ENCODE measurements around the gene KANK3.
"Not testable (repeated sequence)": the region's sequence is repeated elsewhere in the genome, so short reads cannot be mapped to it uniquely, and the experiment has no call there.

Gene KANK3

GRCh38 chr19:8370176-8371010 is 27.3 kb upstream of the KANK3 start:
- DNase-seq = no peak

- peak; percentile 92 for DNase-seq
These were observed 24.4 kb upstream of the KANK3 start for GRCh38 chr19:8367327-8368001.

GRCh38 chr19:8366961-8367326 is 23.9 kb upstream of the KANK3 start:
- no peak for DNase-seq

- no peak for DNase-seq
These were observed 23.1 kb upstream of the KANK3 start for GRCh38 chr19:8366121-8366581.

GRCh38 chr19:8363803-8364771 is 21.0 kb upstream of the KANK3 start, which contains the start of gene ANGPTL4:
TSS of gene ANGPTL4 (plus strand) at chr19:8364155. CDS start at chr19:8364322, 167 bp downstream.
- DNase-seq = peak; percentile 25

GRCh38 chr19:8361921-8362793 is 19.1 kb upstream of the KANK3 start:
- peak; percentile 89 for DNase-seq

DNA sequence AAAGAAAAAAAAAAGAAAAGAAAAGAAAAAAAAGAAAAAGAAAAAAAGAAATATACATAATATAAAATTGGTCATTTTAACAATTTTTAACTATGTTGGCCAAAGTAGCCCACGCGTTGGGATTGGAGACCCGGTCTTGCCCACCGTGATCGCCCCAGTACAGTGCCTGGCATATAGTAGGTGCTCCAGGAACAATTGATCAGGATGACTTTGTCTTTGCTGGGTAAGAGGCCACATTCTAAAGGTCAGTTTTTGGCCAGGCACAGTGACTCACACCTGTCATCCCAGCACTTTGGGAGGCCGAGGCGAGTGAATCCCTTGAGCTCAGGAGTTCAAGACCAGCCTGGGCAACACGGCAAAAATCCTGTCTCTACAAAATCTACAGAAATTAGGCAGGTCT is 17.1 kb upstream of the KANK3 start:
- no peak for DNase-seq

- DNase-seq = no peak
These were observed 15.9 kb upstream of the KANK3 start for GRCh38 chr19:8358948-8359347.

GRCh38 chr19:8357007-8357521 is 14.0 kb upstream of the KANK3 start:
- no peak for DNase-seq

- peak; percentile 75 for DNase-seq
These were observed 12.8 kb upstream of the KANK3 start for GRCh38 chr19:8355631-8356402.

- not testable (repeated sequence) for DNase-seq
These were observed 9.8 kb upstream of the KANK3 start for GRCh38 chr19:8352845-8353244.

GRCh38 chr19:8352134-8352827 is 9.2 kb upstream of the KANK3 start:
- DNase-seq = no peak

DNA sequence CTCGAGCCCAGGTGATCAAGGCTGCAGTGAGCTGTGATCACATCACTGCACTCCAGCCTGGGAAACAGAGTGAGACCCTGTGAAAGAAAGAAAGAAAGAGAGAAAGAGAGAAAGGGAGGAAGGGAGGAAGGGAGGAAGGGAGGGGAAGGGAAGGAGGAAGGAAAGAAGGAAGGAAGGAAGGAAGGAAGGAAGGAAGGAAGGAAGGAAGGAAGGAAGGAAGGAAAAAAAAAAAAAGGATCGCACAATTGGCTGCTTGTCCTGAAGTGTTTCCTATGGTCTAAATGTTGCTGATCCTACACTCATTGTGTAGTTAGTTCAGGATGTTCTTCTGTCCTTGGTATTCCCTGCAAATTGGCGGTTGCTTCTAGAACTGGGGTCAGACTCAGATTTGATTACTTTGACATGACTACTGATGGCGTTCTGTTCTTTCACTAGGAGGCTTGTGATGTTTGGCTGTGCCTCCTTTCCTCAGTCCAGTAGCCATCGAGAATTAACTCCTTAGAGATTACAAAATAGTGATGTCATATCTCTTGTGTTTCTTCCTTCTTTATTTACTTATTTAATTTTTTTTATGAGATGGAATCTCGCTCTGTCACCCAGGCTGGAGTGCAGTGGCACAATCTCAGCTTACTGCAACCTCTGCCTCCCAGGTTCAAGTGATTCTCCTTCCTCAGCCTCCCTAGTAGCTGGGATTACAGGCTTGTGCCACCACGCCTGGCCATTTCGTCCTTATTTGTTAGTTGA is 6.7 kb upstream of the KANK3 start:
- DNase-seq = not testable (repeated sequence)

DNA sequence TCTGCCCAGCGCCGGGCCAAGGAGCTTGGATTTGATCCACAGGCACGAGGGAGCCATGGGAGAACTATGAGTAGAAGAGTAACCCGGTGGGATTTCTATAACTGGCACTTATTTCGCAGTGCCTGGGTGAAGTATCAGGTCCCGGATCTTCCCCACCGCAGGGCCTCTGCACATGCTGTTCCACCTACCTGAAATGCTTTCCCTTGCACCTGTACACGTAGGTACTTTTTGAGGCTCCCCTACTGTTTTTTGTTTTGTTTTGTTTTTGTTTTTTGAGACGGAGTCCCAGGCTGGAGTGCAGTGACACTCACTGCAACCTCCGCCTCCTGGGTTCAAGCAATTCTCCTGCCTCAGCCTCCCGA is 402 bp upstream of the KANK3 start:
- no peak for DNase-seq

GRCh38 chr19:8342316-8342683 is 762 bp downstream of the KANK3 start:
- DNase-seq = no peak

DNA sequence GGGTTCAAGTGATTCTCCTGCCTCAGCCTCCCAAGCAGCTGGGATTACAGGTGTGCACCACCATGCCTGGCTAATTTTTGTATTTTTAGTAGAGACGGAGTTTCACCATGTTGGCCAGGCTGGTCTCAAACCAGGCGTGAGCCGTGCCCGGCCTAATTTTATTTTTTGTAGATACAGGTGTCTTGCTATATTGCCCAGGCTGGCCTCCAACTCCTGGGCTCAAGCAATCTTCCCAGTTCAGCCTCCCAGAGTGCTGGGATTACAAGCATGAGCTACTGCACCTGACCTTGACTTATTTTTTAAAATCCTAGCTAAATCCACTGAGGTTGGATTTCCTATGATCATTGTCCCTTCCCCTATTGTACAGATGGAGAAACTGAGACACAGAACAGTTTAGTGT is 1.6 kb downstream of the KANK3 start:
- not testable (repeated sequence) for DNase-seq

DNA sequence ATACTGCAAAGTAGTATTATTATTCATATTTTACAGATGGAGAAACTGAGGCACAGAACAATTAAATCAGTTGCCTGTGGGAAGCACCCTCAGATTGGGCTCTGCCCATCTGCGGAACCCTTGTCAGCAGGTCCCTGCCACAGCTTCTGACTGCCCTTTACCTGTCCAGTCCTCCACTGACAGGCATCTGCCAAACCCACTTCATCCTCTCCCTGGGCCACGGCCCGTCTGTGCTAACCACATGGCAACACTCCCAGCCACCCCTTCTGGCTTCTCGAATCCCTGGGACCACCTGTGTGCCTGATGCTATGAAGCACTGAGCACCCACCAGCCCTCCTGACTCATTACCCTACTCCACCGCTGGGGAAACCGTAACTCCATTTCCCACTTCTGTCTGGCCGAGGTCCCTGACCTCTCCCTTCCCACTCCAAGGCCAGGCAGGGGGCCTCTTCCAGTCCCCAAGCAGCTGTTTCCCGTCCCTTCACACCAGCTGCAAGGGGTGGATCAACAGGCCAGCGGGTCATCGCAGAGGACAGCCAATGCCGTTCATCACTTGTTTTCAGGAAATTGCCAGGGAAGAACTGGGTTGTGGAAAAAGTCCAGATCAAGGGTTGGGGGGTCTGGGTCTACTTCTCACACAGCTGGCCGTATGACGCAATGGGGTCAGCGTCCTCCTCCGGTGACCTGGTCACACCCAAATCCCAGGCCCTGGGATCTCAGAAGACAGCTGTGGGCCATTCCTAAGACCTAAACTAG is 2.5 kb downstream of the KANK3 start:
- DNase-seq = no peak

- no peak for DNase-seq
These were observed 4.2 kb downstream of the KANK3 start for GRCh38 chr19:8338835-8339234.

DNA sequence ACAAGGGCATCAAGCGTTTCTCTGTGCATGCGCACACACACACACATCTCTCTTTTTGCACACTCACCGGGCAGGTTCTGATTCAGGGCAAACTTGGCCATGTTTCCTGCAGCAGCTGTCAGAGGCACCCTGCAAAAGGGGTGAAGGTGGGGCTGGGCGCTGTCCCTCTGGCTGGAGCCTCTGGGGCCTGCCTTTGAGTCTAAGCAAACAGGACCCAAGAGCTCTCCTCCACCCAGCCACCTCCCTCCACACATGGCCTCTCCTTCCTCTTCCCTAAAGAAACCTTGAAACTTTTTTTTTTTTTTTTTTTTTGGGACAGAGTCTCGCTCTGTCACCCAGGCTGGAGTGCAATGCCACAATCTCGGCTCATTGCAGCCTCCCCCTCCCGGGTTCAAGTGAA is 5.3 kb downstream of the KANK3 start:
- no peak for DNase-seq

All from T1000 (cell line).